GM23338 (cell line): ENCODE data around the gene PRCD. TPM values are rescaled to one million over a fixed set of nuclear protein-coding genes. Genes with fewer than 3 reads are reported as not detected.

Experiments used
- ATAC-seq: fragments of 200-7000 bp; cut with Tn5 transposase; 3 replicates; pipeline ENCODE4 v1.9.1; 2020
- DNase-seq: peaks from one replicate; pipeline ENCODE4 v3.0.0-alpha.2; 2015; ENCODE audit warnings: low spot score
- H2AFZ ChIP-seq: fragments of 200-600 bp; sonication (generic); 2 replicates; pipeline ENCODE4 v1.8.0; 2016; ENCODE audit warnings: antibody characterized with exemption, mild to moderate bottlenecking, moderate library complexity
- H3F3A ChIP-seq: fragments of 200-600 bp; sonication (generic); replicated peaks from 2 replicates; pipeline ENCODE4 v1.8.0; 2017; ENCODE audit warnings: antibody characterized with exemption, mixed run types, low read depth
- H3K27ac ChIP-seq: fragments of 200-600 bp; sonication (generic); 2 replicates; pipeline ENCODE4 v1.6.1; 2016; ENCODE audit warnings: low read depth
- H3K27me3 ChIP-seq: fragments of 200-600 bp; sonication (generic); 2 replicates; pipeline ENCODE4 v1.8.0; 2016; ENCODE audit warnings: mild to moderate bottlenecking, mixed run types, moderate library complexity; ENCODE audit not compliant: insufficient read depth
- H3K36me3 ChIP-seq: fragments of 200-600 bp; sonication (generic); 2 replicates; pipeline ENCODE4 v1.8.0; 2016; ENCODE audit warnings: mild to moderate bottlenecking; ENCODE audit not compliant: insufficient read depth
- H3K4me1 ChIP-seq: fragments of 200-600 bp; sonication (generic); 2 replicates; pipeline ENCODE4 v1.8.0; 2016; ENCODE audit warnings: mild to moderate bottlenecking, moderate library complexity; ENCODE audit not compliant: insufficient read depth
- H3K4me2 ChIP-seq: fragments of 200-600 bp; sonication (generic); 2 replicates; pipeline ENCODE4 v1.7.1; 2017; ENCODE audit warnings: mixed run types
- H3K4me3 ChIP-seq: fragments of 200-600 bp; sonication (generic); 2 replicates; pipeline ENCODE4 v1.6.1; 2016; ENCODE audit warnings: mixed run types
- H3K79me2 ChIP-seq: fragments of 200-600 bp; sonication (generic); replicated peaks from 2 replicates; pipeline ENCODE4 v1.8.0; 2017; ENCODE audit warnings: mild to moderate bottlenecking; ENCODE audit not compliant: insufficient read depth
- H3K9me2 ChIP-seq: fragments of 200-600 bp; sonication (generic); 2 replicates; pipeline ENCODE4 v1.8.0; 2017; ENCODE audit not compliant: insufficient read depth
- H4K20me1 ChIP-seq: fragments of 200-600 bp; sonication (generic); replicated peaks from 2 replicates; pipeline ENCODE4 v1.8.0; 2017; ENCODE audit warnings: mild to moderate bottlenecking; ENCODE audit not compliant: insufficient read depth
- H3K27ac Mint-ChIP-seq: 2 replicates; pipeline ENCODE4 v1.8.0; 2020; ENCODE audit warnings: inconsistent platforms, mild to moderate bottlenecking, moderate library complexity, mixed read lengths
- H3K27me3 Mint-ChIP-seq: 3 replicates; pipeline ENCODE4 v1.8.0; 2022; ENCODE audit warnings: low read depth, mild to moderate bottlenecking, moderate library complexity, mixed read lengths, inconsistent platforms; ENCODE audit not compliant: insufficient read depth, poor library complexity
- H3K36me3 Mint-ChIP-seq: 3 replicates; pipeline ENCODE4 v1.8.0; 2021; ENCODE audit warnings: low read depth, mild to moderate bottlenecking, inconsistent platforms, moderate library complexity, mixed read lengths
- H3K4me1 Mint-ChIP-seq: 3 replicates; pipeline ENCODE4 v1.8.0; 2020; ENCODE audit warnings: mild to moderate bottlenecking, inconsistent platforms, mixed read lengths
- H3K4me3 Mint-ChIP-seq: 3 replicates; pipeline ENCODE4 v1.8.0; 2021; ENCODE audit warnings: moderate library complexity, mild to moderate bottlenecking, inconsistent platforms, mixed read lengths
- H3K9me3 Mint-ChIP-seq: 3 replicates; pipeline ENCODE4 v1.8.0; 2020; ENCODE audit warnings: moderate library complexity, mild to moderate bottlenecking, inconsistent platforms, mixed read lengths
- CREB1 ChIP-seq: fragments of 250-450 bp; sonication (Bioruptor Pico); IDR thresholded peaks from 2 replicates; pipeline ENCODE4 v1.5.0; 2020; ENCODE audit warnings: low read depth, mild to moderate bottlenecking, moderate library complexity
- CTCF ChIP-seq, 2 experiments: fragments of 200-600 bp in 1 of 2; sonication (generic) in 1 of 2; conservative IDR thresholded peaks; 2 replicates each; pipeline versions ENCODE4 v1.5.1 to v1.6.1; 2016 to 2017; ENCODE audit warnings: antibody characterized with exemption in 2 of 2, low read depth in 2 of 2, mild to moderate bottlenecking in 2 of 2, moderate library complexity in 1 of 2
- EZH2 ChIP-seq: fragments of 200-600 bp; sonication (generic); IDR thresholded peaks from one replicate; pipeline ENCODE4 v1.8.0; 2017; ENCODE audit warnings: antibody characterized with exemption, mild to moderate bottlenecking, low read depth; ENCODE audit not compliant: unreplicated experiment
- EZH2phosphoT487 ChIP-seq: fragments of 200-600 bp; sonication (generic); IDR thresholded peaks from one replicate; pipeline ENCODE4 v1.8.1; 2018; ENCODE audit warnings: antibody characterized with exemption; ENCODE audit not compliant: unreplicated experiment
- JUNB ChIP-seq: IDR thresholded peaks from one replicate; pipeline ENCODE4 v1.6.1; 2016; ENCODE audit warnings: antibody characterized with exemption; ENCODE audit not compliant: unreplicated experiment
- NANOG ChIP-seq: IDR thresholded peaks from 2 replicates; pipeline ENCODE4 v1.6.1; 2016; ENCODE audit warnings: antibody characterized with exemption, borderline replicate concordance
- POLR2AphosphoS5 ChIP-seq: IDR thresholded peaks from 2 replicates; pipeline ENCODE4 v1.6.1; 2016; ENCODE audit warnings: antibody characterized with exemption, low read depth
- REST ChIP-seq: IDR thresholded peaks from one replicate; pipeline ENCODE4 v1.6.1; 2018; ENCODE audit warnings: antibody characterized with exemption; ENCODE audit not compliant: unreplicated experiment
- STAT1 ChIP-seq: IDR thresholded peaks from one replicate; pipeline ENCODE4 v1.6.1; 2016; ENCODE audit warnings: antibody characterized with exemption; ENCODE audit not compliant: unreplicated experiment
- ZNF114 ChIP-seq: fragments of 250-450 bp; sonication (Bioruptor Pico); IDR thresholded peaks from 2 replicates; pipeline ENCODE4 v1.5.0; 2020; ENCODE audit warnings: mild to moderate bottlenecking, moderate library complexity
- ZNF331 ChIP-seq: fragments of 250-450 bp; sonication (Bioruptor Pico); IDR thresholded peaks from 2 replicates; pipeline ENCODE4 v1.5.0; 2020; ENCODE audit warnings: low read depth, mild to moderate bottlenecking, moderate library complexity
- polyA plus RNA-seq: library from polyadenylated mRNA; unstranded; fragments of >200 nt; fragmentation: Nextera tagmentation; extraction: Ambion mirVana; gene quantifications from 2 replicates; pipeline ENCODE4 v1.2.1, GENCODE V29; 2016
- total RNA-seq: library from RNA; depleted of rRNA; stranded (reverse); fragments of >200 nt; shearing (Covaris generic); gene quantifications from 2 replicates; pipeline ENCODE4 v1.2.3, GENCODE V29; 2014
- TF ChIP-seq, protein P1 (sequence below): fragments of 250-450 bp; sonication (Bioruptor Pico); IDR thresholded peaks from 2 replicates; pipeline ENCODE4 v1.5.0; 2020; ENCODE audit warnings: mild to moderate bottlenecking, moderate library complexity
- TF ChIP-seq, protein P2 (sequence below): IDR thresholded peaks from 2 replicates; pipeline ENCODE4 v1.6.1; 2016; ENCODE audit warnings: antibody characterized with exemption

Gene PRCD
- total and polyA plus RNA-seq, 2 experiments from 2014 or later: 0.38 to 1.6 TPM

DNA sequence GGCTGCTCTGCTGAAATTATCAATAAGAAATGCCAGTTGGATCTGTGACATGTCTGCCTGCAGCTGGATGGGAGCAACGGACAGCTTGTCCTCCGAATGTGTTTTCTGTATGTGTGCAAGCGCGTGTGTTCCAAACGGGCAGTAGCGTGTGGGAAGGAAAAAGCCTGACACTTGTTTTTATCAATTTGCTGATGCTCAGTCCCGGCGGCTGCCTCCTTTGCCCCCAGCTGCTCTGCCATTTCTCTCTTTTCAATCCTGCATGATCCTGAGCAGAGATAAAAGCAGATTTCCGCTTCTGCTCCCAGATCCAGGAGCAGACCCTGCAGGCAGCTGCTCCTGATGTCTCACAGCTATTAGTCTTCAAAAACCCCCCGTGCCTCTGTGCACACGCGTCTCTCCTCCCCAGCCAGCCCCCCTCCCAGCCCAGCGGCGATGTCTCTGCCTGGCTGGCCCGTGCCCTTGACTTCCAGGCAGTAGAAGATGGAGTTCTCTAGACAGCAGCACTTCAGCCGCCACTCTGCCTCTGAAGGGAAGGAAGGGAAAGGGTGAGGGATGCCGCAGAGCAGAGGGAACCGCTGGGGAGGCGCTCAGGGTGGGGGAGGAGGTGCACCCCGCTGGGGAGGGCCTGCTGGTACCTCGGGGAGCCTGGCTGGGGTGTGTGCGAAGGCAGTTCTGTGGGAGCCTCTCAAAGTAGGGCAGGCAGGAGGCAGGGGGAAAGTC, 4.1 kb downstream of the PRCD start:
- DNase-seq (peak; percentile 27), ATAC-seq (no peak)
- no peak for TF ChIP-seq NANOG
- TF ChIP-seq REST: no peak
- TF ChIP-seq JUNB: no peak
- no peak for TF ChIP-seq ZNF331 (CRISPR knock-in tag)
- TF ChIP-seq ZNF114 (CRISPR knock-in tag): no peak
- no peak for TF ChIP-seq STAT1
- TF ChIP-seq, protein P1, sequence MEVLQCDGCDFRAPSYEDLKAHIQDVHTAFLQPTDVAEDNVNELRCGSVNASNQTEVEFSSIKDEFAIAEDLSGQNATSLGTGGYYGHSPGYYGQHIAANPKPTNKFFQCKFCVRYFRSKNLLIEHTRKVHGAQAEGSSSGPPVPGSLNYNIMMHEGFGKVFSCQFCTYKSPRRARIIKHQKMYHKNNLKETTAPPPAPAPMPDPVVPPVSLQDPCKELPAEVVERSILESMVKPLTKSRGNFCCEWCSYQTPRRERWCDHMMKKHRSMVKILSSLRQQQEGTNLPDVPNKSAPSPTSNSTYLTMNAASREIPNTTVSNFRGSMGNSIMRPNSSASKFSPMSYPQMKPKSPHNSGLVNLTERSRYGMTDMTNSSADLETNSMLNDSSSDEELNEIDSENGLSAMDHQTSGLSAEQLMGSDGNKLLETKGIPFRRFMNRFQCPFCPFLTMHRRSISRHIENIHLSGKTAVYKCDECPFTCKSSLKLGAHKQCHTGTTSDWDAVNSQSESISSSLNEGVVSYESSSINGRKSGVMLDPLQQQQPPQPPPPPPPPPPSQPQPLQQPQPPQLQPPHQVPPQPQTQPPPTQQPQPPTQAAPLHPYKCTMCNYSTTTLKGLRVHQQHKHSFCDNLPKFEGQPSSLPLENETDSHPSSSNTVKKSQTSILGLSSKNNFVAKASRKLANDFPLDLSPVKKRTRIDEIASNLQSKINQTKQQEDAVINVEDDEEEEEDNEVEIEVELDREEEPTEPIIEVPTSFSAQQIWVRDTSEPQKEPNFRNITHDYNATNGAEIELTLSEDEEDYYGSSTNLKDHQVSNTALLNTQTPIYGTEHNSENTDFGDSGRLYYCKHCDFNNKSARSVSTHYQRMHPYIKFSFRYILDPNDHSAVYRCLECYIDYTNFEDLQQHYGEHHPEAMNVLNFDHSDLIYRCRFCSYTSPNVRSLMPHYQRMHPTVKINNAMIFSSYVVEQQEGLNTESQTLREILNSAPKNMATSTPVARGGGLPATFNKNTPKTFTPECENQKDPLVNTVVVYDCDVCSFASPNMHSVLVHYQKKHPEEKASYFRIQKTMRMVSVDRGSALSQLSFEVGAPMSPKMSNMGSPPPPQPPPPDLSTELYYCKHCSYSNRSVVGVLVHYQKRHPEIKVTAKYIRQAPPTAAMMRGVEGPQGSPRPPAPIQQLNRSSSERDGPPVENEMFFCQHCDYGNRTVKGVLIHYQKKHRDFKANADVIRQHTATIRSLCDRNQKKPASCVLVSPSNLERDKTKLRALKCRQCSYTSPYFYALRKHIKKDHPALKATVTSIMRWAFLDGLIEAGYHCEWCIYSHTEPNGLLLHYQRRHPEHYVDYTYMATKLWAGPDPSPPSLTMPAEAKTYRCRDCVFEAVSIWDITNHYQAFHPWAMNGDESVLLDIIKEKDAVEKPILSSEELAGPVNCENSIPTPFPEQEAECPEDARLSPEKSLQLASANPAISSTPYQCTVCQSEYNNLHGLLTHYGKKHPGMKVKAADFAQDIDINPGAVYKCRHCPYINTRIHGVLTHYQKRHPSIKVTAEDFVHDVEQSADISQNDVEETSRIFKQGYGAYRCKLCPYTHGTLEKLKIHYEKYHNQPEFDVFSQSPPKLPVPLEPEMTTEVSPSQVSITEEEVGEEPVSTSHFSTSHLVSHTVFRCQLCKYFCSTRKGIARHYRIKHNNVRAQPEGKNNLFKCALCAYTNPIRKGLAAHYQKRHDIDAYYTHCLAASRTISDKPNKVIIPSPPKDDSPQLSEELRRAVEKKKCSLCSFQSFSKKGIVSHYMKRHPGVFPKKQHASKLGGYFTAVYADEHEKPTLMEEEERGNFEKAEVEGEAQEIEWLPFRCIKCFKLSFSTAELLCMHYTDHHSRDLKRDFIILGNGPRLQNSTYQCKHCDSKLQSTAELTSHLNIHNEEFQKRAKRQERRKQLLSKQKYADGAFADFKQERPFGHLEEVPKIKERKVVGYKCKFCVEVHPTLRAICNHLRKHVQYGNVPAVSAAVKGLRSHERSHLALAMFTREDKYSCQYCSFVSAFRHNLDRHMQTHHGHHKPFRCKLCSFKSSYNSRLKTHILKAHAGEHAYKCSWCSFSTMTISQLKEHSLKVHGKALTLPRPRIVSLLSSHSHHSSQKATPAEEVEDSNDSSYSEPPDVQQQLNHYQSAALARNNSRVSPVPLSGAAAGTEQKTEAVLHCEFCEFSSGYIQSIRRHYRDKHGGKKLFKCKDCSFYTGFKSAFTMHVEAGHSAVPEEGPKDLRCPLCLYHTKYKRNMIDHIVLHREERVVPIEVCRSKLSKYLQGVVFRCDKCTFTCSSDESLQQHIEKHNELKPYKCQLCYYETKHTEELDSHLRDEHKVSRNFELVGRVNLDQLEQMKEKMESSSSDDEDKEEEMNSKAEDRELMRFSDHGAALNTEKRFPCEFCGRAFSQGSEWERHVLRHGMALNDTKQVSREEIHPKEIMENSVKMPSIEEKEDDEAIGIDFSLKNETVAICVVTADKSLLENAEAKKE: no peak
- no peak for TF ChIP-seq CTCF (conservative IDR thresholded peaks at IDR 0.05; ENCODE audit: low read depth in 2 of 2)
- TF ChIP-seq, protein P2, sequence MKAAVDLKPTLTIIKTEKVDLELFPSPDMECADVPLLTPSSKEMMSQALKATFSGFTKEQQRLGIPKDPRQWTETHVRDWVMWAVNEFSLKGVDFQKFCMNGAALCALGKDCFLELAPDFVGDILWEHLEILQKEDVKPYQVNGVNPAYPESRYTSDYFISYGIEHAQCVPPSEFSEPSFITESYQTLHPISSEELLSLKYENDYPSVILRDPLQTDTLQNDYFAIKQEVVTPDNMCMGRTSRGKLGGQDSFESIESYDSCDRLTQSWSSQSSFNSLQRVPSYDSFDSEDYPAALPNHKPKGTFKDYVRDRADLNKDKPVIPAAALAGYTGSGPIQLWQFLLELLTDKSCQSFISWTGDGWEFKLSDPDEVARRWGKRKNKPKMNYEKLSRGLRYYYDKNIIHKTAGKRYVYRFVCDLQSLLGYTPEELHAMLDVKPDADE: no peak
- TF ChIP-seq EZH2phosphoT487: no peak
- no peak for TF ChIP-seq POLR2AphosphoS5
- TF ChIP-seq CREB1: no peak
- no peak for TF ChIP-seq EZH2
- no peak overlapping the region for H3K27ac Mint-ChIP-seq
- Histone ChIP-seq H3K79me2 (no peaks in the 10 kb centered on the region), H3K4me2 (peak overlapping the region; percentile 48; the same call in 1 of the 2 replicates), H3K27ac (no peak overlapping the region), H3K4me1 (peaks cover 22% of the 10 kb centered on the region), H2AFZ (no peak overlapping the region), H3K36me3 (no peaks in the 10 kb centered on the region), H3F3A (peaks cover 5% of the 10 kb centered on the region; the same call in 1 of the 2 replicates), H3K9me2 (no peaks in the 10 kb centered on the region), H4K20me1 (no peaks in the 10 kb centered on the region), H3K27me3 (peaks cover 11% of the 10 kb centered on the region), H3K4me3 (no peak overlapping the region)
- peaks cover 33% of the 10 kb centered on the region for H3K27me3 Mint-ChIP-seq
- no peak overlapping the region; the same call in 2 of the 3 replicates for H3K4me3 Mint-ChIP-seq
- H3K36me3 Mint-ChIP-seq: no peaks in the 10 kb centered on the region
- peaks cover 41% of the 10 kb centered on the region for H3K4me1 Mint-ChIP-seq
- no peaks in the 10 kb centered on the region; the same call in 2 of the 3 replicates for H3K9me3 Mint-ChIP-seq
